H1 (cell line): ENCODE data around the gene MAPKAP1. TPM values are rescaled to one million over a fixed set of nuclear protein-coding genes. Genes with fewer than 3 reads are reported as not detected.

ENCODE experiments used
- CTCF ChIA-PET: fragments of 300-600 bp; sonication (Branson Sonifier 250); formaldehyde crosslinking; loops from one replicate; lab custom pipeline; 2021; ENCODE audit not compliant: partially characterized antibody; lab: Charles Lee
- POLR2A ChIA-PET: fragments of 300-600 bp; sonication (Branson Sonifier 250); formaldehyde crosslinking; loops from one replicate; lab custom pipeline; 2021; ENCODE audit warnings: inconsistent platforms; ENCODE audit not compliant: partially characterized antibody; lab: Charles Lee
- DNase-seq, 2 experiments: peaks; one replicate each; pipeline versions ENCODE4 v3.0.0 to v3.0.0-alpha.2; 2010 to 2022; ENCODE audit warnings: low spot score in 2 of 2, low read depth in 1 of 2, mixed read lengths in 1 of 2
- FAIRE-seq: peaks from 2 replicates; lab custom pipeline; 2011; peaks lifted over from hg19 to GRCh38; lab: Jason Lieb, UNC
- H2AFZ ChIP-seq: 2 replicates; pipeline ENCODE4 v1.8.1; 2012; ENCODE audit warnings: low read length, inconsistent platforms
- H2AK5ac ChIP-seq: 2 replicates; pipeline ENCODE4 v1.6.1; 2013; ENCODE audit warnings: low read depth, low read length
- H2BK120ac ChIP-seq: replicated peaks from 2 replicates; pipeline ENCODE3; 2013; ENCODE audit warnings: low read depth, low read length, inconsistent platforms
- H2BK12ac ChIP-seq: 2 replicates; pipeline ENCODE4 v1.6.1; 2013; ENCODE audit warnings: low read depth, low read length
- H2BK15ac ChIP-seq: 2 replicates; pipeline ENCODE4 v1.6.1; 2013; ENCODE audit warnings: low read length
- H2BK20ac ChIP-seq: 2 replicates; pipeline ENCODE4 v1.6.1; 2013; ENCODE audit warnings: low read length
- H2BK5ac ChIP-seq: 2 replicates; pipeline ENCODE4 v1.6.1; 2013; ENCODE audit warnings: low read depth, low read length
- H3K14ac ChIP-seq: 2 replicates; pipeline ENCODE4 v1.6.1; 2013; ENCODE audit warnings: inconsistent platforms; ENCODE audit not compliant: insufficient read length
- H3K18ac ChIP-seq: 2 replicates; pipeline ENCODE4 v1.6.1; 2013; ENCODE audit warnings: low read length; ENCODE audit errors: extremely low read depth
- H3K23ac ChIP-seq: 2 replicates; pipeline ENCODE4 v1.6.1; 2013; ENCODE audit warnings: inconsistent platforms; ENCODE audit not compliant: insufficient read length
- H3K23me2 ChIP-seq: 2 replicates; pipeline ENCODE4 v1.6.1; 2013; ENCODE audit warnings: low read depth, low read length
- H3K27ac ChIP-seq: 2 replicates; pipeline ENCODE4 v1.6.1; 2011; ENCODE audit warnings: low read depth, low read length, inconsistent platforms
- H3K27me3 ChIP-seq, 4 experiments: replicated peaks in 1 of 4; 1 replicate in 1 of 4; 2 replicates in 3 of 4; pipeline versions ENCODE4 v1.6.1 to v1.8.1; 2011 to 2013; ENCODE audit warnings: low read length in 3 of 4, mild to moderate bottlenecking in 3 of 4, inconsistent platforms in 2 of 4, mixed read lengths in 2 of 4, moderate library complexity in 1 of 4; ENCODE audit not compliant: control insufficient read depth in 3 of 4, insufficient read depth in 3 of 4; ENCODE audit errors: extremely low read depth in 1 of 4
- H3K36me3 ChIP-seq, 4 experiments: 2 replicates each; pipeline versions ENCODE4 v1.6.1 to v1.8.1; 2011 to 2013; ENCODE audit warnings: mild to moderate bottlenecking in 4 of 4, low read length in 3 of 4, moderate library complexity in 2 of 4, control low read depth in 1 of 4, inconsistent platforms in 1 of 4; ENCODE audit not compliant: insufficient read depth in 4 of 4, control insufficient read depth in 2 of 4
- H3K4ac ChIP-seq: replicated peaks from 2 replicates; pipeline ENCODE3; 2013; ENCODE audit warnings: low read length, low read depth, mixed read lengths, inconsistent platforms; ENCODE audit not compliant: insufficient read length
- H3K4me1 ChIP-seq, 4 experiments: replicated peaks in 1 of 4; 1 replicate in 1 of 4; 2 replicates in 3 of 4; pipeline versions ENCODE4 v1.6.1 to v1.8.1; 2011 to 2013; ENCODE audit warnings: low read length in 3 of 4, inconsistent platforms in 2 of 4, mixed read lengths in 1 of 4; ENCODE audit not compliant: insufficient read depth in 4 of 4, control insufficient read depth in 3 of 4
- H3K4me2 ChIP-seq, 2 experiments: 2 replicates each; pipeline versions ENCODE4 v1.6.1 to v1.8.1; 2011 to 2013; ENCODE audit warnings: low read depth in 2 of 2, low read length in 2 of 2, control low read depth in 1 of 2, inconsistent platforms in 1 of 2, mild to moderate bottlenecking in 1 of 2; ENCODE audit not compliant: insufficient read depth in 1 of 2
- H3K4me3 ChIP-seq, 4 experiments: fragments of 200-600, 300-600 bp in 1 of 4; sonication (generic), shearing (Covaris generic), sonication (Bioruptor Twin) in 1 of 4; 2 replicates each; pipeline versions ENCODE4 v1.5.1 to v1.8.1; 2011 to 2016; ENCODE audit warnings: low read length in 4 of 4, low read depth in 3 of 4, control low read depth in 2 of 4, inconsistent platforms in 2 of 4, mild to moderate bottlenecking in 2 of 4, mixed read lengths in 1 of 4, moderate library complexity in 1 of 4; ENCODE audit not compliant: insufficient read depth in 2 of 4; ENCODE audit errors: extremely low read depth in 1 of 4
- H3K56ac ChIP-seq: replicated peaks from 2 replicates; pipeline ENCODE3; 2013; ENCODE audit warnings: low read depth, mild to moderate bottlenecking, mixed read lengths, low read length, inconsistent platforms; ENCODE audit not compliant: insufficient read length
- H3K79me1 ChIP-seq: 2 replicates; pipeline ENCODE4 v1.6.1; 2013; ENCODE audit warnings: low read depth, low read length, control low read depth
- H3K79me2 ChIP-seq, 2 experiments: 2 replicates each; pipeline versions ENCODE4 v1.6.1 to v1.8.1; 2012 to 2013; ENCODE audit warnings: low read length in 2 of 2, mild to moderate bottlenecking in 2 of 2, inconsistent platforms in 1 of 2; ENCODE audit not compliant: insufficient read depth in 2 of 2, control insufficient read depth in 1 of 2
- H3K9ac ChIP-seq, 4 experiments: replicated peaks in 1 of 4; 1 replicate in 1 of 4; 2 replicates in 3 of 4; pipeline versions ENCODE4 v1.6.1 to v1.8.1; 2011 to 2013; ENCODE audit warnings: low read depth in 3 of 4, low read length in 3 of 4, control low read depth in 2 of 4, mild to moderate bottlenecking in 2 of 4, moderate library complexity in 2 of 4, inconsistent platforms in 1 of 4; ENCODE audit errors: extremely low read depth in 1 of 4
- H3K9me3 ChIP-seq, 2 experiments: 2 replicates each; pipeline versions ENCODE4 v1.6.1 to v1.8.1; 2012 to 2013; ENCODE audit warnings: mild to moderate bottlenecking in 2 of 2, moderate library complexity in 2 of 2, control low read depth in 1 of 2, inconsistent platforms in 1 of 2, low read depth in 1 of 2, low read length in 1 of 2, mixed read lengths in 1 of 2; ENCODE audit not compliant: insufficient read depth in 2 of 2
- H4K20me1 ChIP-seq, 2 experiments: replicated peaks in 1 of 2; 2 replicates each; pipeline versions ENCODE3 to v1.8.1; 2011 to 2013; ENCODE audit warnings: inconsistent platforms in 2 of 2, low read length in 2 of 2, mild to moderate bottlenecking in 1 of 2; ENCODE audit not compliant: insufficient read depth in 2 of 2, control insufficient read depth in 1 of 2
- H4K5ac ChIP-seq: 2 replicates; pipeline ENCODE4 v1.6.1; 2013; ENCODE audit warnings: low read length, low read depth, mixed read lengths, inconsistent platforms; ENCODE audit not compliant: insufficient read length
- H4K8ac ChIP-seq: 2 replicates; pipeline ENCODE4 v1.8.0; 2013; ENCODE audit warnings: mild to moderate bottlenecking, moderate library complexity, low read length, inconsistent platforms; ENCODE audit not compliant: insufficient read depth; ENCODE audit errors: extremely low read depth
- H4K91ac ChIP-seq: replicated peaks from 2 replicates; pipeline ENCODE3; 2013; ENCODE audit warnings: low read length, mixed read lengths, inconsistent platforms; ENCODE audit not compliant: insufficient read length
- ASH2L ChIP-seq: fragments of 200-600, 300-600 bp; sonication (generic); IDR thresholded peaks from one replicate; pipeline ENCODE4 v1.7.1; 2017; ENCODE audit warnings: low read length
- ATF2 ChIP-seq: IDR thresholded peaks from 2 replicates; pipeline ENCODE4 v1.6.1; 2012; ENCODE audit warnings: low read length, inconsistent platforms
- CHD1 ChIP-seq: IDR thresholded peaks from 2 replicates; pipeline ENCODE4 v1.6.1; 2012; ENCODE audit warnings: low read depth, low read length, improper control_type of control experiment
- KDM1A ChIP-seq: fragments of 200-600, 300-600 bp; sonication (generic); IDR thresholded peaks from 2 replicates; pipeline ENCODE4 v1.7.1; 2016; ENCODE audit warnings: mild to moderate bottlenecking, low read length, borderline replicate concordance
- KDM5A ChIP-seq: fragments of 200-600 bp; IDR thresholded peaks from 2 replicates; pipeline ENCODE4 v1.7.1; 2012; ENCODE audit warnings: mild to moderate bottlenecking, low read length, inconsistent platforms, mixed read lengths
- YY1 ChIP-seq: IDR thresholded peaks from 2 replicates; pipeline ENCODE4 v1.6.1; 2011; ENCODE audit warnings: low read depth, mild to moderate bottlenecking, low read length
- WGBS, 2 experiments: shearing (Covaris generic) in 1 of 2; methylation state at CpG; one replicate each; pipeline versions ENCODE4 v1.1.6 to v1.1.7; 2013 to 2015; ENCODE audit warnings: low lambda C conversion rate in 2 of 2, mixed read lengths in 2 of 2, inconsistent platforms in 1 of 2, low coverage in 1 of 2, missing lambda C conversion rate in 1 of 2; ENCODE audit not compliant: insufficient replicate concordance in 2 of 2, insufficient coverage in 1 of 2, insufficient read length in 1 of 2; ENCODE audit errors: extremely low coverage in 1 of 2, missing lambda C conversion rate in 1 of 2; 5-methylcytosine and 5-hydroxymethylcytosine counted together
- polyA plus RNA-seq, 7 experiments: library from polyadenylated mRNA; depleted of rRNA in 3 of 7; stranded (reverse) in 5 of 7; unstranded in 2 of 7; fragments of >200 nt in 5 of 7; fragments of 200-250 nt in 2 of 7; gene quantifications; 1 replicate in 5 of 7; 2 replicates in 1 of 7; 4 replicates in 1 of 7; pipeline versions ENCODE4 v1.2.1 to v1.2.3, GENCODE V29; 2011 to 2013; ENCODE audit warnings: missing spikeins in 2 of 7, mixed read lengths in 2 of 7
- total RNA-seq: library from RNA; stranded (reverse); fragmentation: NEBNext Ultra II Directional; extraction: Animal tissue kit (Norgen Biotek cat#: 25700); gene quantifications from 2 replicates; pipeline ENCODE4 v1.2.1, GENCODE V29; 2021

Gene MAPKAP1
- total and polyA plus RNA-seq, 2 of the 8 experiments (the other 6 are each of a cell fraction or from before 2014, with no cell fraction given): 79.2 to 140 TPM

DNA sequence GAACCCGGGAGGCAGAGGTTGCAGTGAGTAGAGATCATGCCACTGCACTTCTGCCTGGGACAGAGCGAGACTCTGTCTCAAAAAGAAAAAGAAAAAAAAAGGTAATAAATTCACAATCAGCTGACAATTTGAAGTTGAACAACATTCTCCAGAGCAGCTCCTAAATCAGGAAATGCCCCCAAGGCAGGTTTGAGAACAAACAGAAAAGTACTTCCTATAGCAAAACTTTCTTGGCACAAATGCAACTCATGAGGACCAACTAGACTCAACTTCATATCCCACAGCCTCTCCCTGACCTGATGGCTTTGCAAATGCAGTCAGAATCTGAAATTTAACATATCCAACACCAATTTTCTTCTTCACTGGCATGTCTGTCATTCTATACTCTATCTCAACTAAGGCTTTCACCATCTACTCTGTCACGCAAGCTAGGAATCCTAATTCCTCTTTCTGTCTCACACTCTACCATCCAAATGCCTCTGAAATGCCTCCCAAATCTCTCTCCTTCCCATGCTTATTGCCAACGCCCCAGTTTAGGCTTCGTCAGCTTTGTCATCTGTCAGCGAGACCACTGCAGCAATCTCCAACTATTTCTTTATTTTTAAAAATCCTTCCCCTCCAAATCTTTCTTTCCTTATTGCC, 113.3 kb downstream of the MAPKAP1 start:
- H4K5ac ChIP-seq: no peak overlapping the region

More for the DNA sequence above, 113.3 kb downstream of the MAPKAP1 start:
- Histone ChIP-seq H3K79me1 (peaks cover 4% of the 10 kb centered on the region), H2AFZ (no peak overlapping the region), H3K18ac (no peak overlapping the region), H4K91ac (no peak overlapping the region), H3K56ac (no peak overlapping the region), H3K79me2 (peaks cover 0 to 30% of the 10 kb centered on the region in 2 experiments; a peak in 3 of 4 replicates), H2BK120ac (no peak overlapping the region), H3K4me3 (no peak overlapping the region), H3K27ac (no peak overlapping the region), H3K23ac (no peak overlapping the region), H2BK12ac (no peak overlapping the region), H3K9me3 (no peaks in the 10 kb centered on the region), H2BK15ac (0 out of 2 replicates have a peak overlapping the region, but pooled peaks have one; percentile 62), H2AK5ac (0 out of 2 replicates have a peak overlapping the region, but pooled peaks have one; percentile 10), H3K9ac (no peak overlapping the region), H3K27me3 (no peaks in the 10 kb centered on the region), H4K8ac (no peak overlapping the region), H2BK20ac (no peak overlapping the region), H3K4me2 (no peak overlapping the region), H3K4ac (no peak overlapping the region), H3K4me1 (0 out of 7 replicates have a peak, but pooled peaks cover 0 to 3% (median 1%) of the 10 kb centered on the region in 4 experiments), H4K20me1 (peaks cover 0 to under 1% of the 10 kb centered on the region in 2 experiments), H3K36me3 (no peaks in the 10 kb centered on the region), H2BK5ac (no peak overlapping the region), H3K23me2 (no peaks in the 10 kb centered on the region), H3K14ac (no peak overlapping the region)
- CTCF ChIA-PET: interaction anchor here (1.1 to 1.8 kb wide), 2 partner anchors 11 to 12 kb away, joined by 3 read pairs; no protein-coding TSS in a partner anchor
- TF ChIP-seq CHD1 (no peak), YY1 (no peak), ATF2 (no peak), KDM5A (no peak), ASH2L (no peak), KDM1A (no peak)
- DNase-seq: no peak
- FAIRE-seq: no peak
- WGBS, 2 experiments: 91% methylated on average over 6 of the region's 6 CpGs; no CpG with 5 or more reads in 1 of the 2 experiments
- POLR2A ChIA-PET: interaction anchor here (0.9 kb wide), 1 partner anchor 13 kb away, joined by 3 read pairs; no protein-coding TSS in a partner anchor
